Left lobe of liver (tissue), 2 donors: ENCODE data around the gene MED31. TPM values are rescaled to one million over a fixed set of nuclear protein-coding genes. Genes with fewer than 3 reads are reported as not detected.
"Not testable (repeated sequence)": the region's sequence is repeated elsewhere in the genome, so short reads cannot be mapped to it uniquely, and the experiment has no call there.

Experiments
- ATAC-seq: fragments of 200-7000 bp; cut with Tn5 transposase; one replicate; pipeline ENCODE4 v1.9.1; 2020; ENCODE audit warnings: mild to moderate bottlenecking, moderate library complexity
- DNase-seq: peaks from one replicate; pipeline ENCODE4 v3.0.0-alpha.2; 2020; ENCODE audit warnings: low spot score
- total RNA-seq: library from RNA; stranded (reverse); gene quantifications from one replicate; pipeline ENCODE4 v1.2.1, GENCODE V29; 2021
- donor health status: DM: no; HTN: no; CAD: no; lungs with moderate emphysema.
- donor health status: DM: no; HTN: yes; CAD: no.

The MED31 gene
- total RNA-seq, 1 donor from 2014 or later: 6.5 TPM

- ATAC-seq (no peak), DNase-seq (no peak)
Measured at GRCh38 chr17:6632530-6632929, 18.9 kb downstream of the MED31 start.

- ATAC-seq (no peak), DNase-seq (no peak)
Measured at GRCh38 chr17:6630390-6630789, 21.0 kb downstream of the MED31 start.

GRCh38 chr17:6627019-6627418, 24.4 kb downstream of the MED31 start:
- DNase-seq: no peak
- no peak for ATAC-seq

GRCh38 chr17:6626616-6627015, 24.8 kb downstream of the MED31 start:
- ATAC-seq: no peak

GRCh38 chr17:6623941-6624340, 27.5 kb downstream of the MED31 start:
- ATAC-seq (no peak), DNase-seq (no peak)

More at GRCh38 chr17:6626616-6627015, 24.8 kb downstream of the MED31 start:
- no peak for DNase-seq

- no peak for DNase-seq
- no peak for ATAC-seq
Measured at GRCh38 chr17:6611231-6611630, 40.2 kb downstream of the MED31 start.

GRCh38 chr17:6610011-6610410, 41.4 kb downstream of the MED31 start:
- no peak for ATAC-seq

GRCh38 chr17:6608321-6608720, 43.1 kb downstream of the MED31 start:
- ATAC-seq: no peak
- no peak for DNase-seq

More at GRCh38 chr17:6610011-6610410, 41.4 kb downstream of the MED31 start:
- no peak for DNase-seq

- DNase-seq (no peak), ATAC-seq (no peak)
Measured at GRCh38 chr17:6605142-6605541, 46.3 kb downstream of the MED31 start.

GRCh38 chr17:6603744-6604325, 47.6 kb downstream of the MED31 start:
- no peak for ATAC-seq
- DNase-seq: no peak

GRCh38 chr17:6602141-6602540, 49.3 kb downstream of the MED31 start:
- ATAC-seq: no peak
- no peak for DNase-seq

- DNase-seq (no peak), ATAC-seq (peak; percentile 36)
Measured at GRCh38 chr17:6599364-6599763, 52.0 kb downstream of the MED31 start.

GRCh38 chr17:6597727-6598126, 53.7 kb downstream of the MED31 start:
- no peak for DNase-seq
- ATAC-seq: no peak

GRCh38 chr17:6596941-6597340, 54.5 kb downstream of the MED31 start:
- DNase-seq (no peak), ATAC-seq (no peak)

- ATAC-seq (no peak), DNase-seq (no peak)
Measured at GRCh38 chr17:6596511-6596910, 54.9 kb downstream of the MED31 start.

- ATAC-seq (no peak), DNase-seq (no peak)
Measured at GRCh38 chr17:6596081-6596480, 55.3 kb downstream of the MED31 start.

GRCh38 chr17:6593371-6593770, 58.0 kb downstream of the MED31 start:
- ATAC-seq, DNase-seq: not testable (repeated sequence)

Other genes starting within 250 kb of the MED31 start
- not detected for gene AIPL1, start 216.5 kb downstream of the MED31 start, total RNA-seq
- gene PIMREG, start 207.2 kb downstream of the MED31 start, total RNA-seq: 0.23 TPM
- gene PITPNM3, start 95.0 kb downstream of the MED31 start, total RNA-seq: 1.8 TPM
- gene KIAA0753, start 10.9 kb downstream of the MED31 start, total RNA-seq: 3.1 TPM
- gene TXNDC17, start 10.5 kb downstream of the MED31 start, total RNA-seq: 59.2 TPM
- gene C17orf100, start 157 bp upstream of the MED31 start, total RNA-seq: 1.9 TPM
- 273 TPM for gene SLC13A5, start 61.8 kb upstream of the MED31 start, total RNA-seq
- gene XAF1, start 104.4 kb upstream of the MED31 start, total RNA-seq: 27.2 TPM
- gene FBXO39, start 124.6 kb upstream of the MED31 start, total RNA-seq: 0.13 TPM
- not detected for gene TEKT1, start 180.1 kb upstream of the MED31 start, total RNA-seq